Lung (tissue), 12 donors: ENCODE measurements around the gene INPP5E. TPM values are rescaled to one million over a fixed set of nuclear protein-coding genes. Genes with fewer than 3 reads are reported as not detected.

Source experiments
- ATAC-seq: fragments of 200-7000 bp; cut with Tn5 transposase; one replicate; pipeline ENCODE4 v1.9.1; 2020; ENCODE audit warnings: moderate number of reproducible peaks; ENCODE audit not compliant: insufficient read depth, low FRiP score
- DNase-seq, 3 donors: peaks; one replicate each; pipeline ENCODE4 v3.0.0-alpha.2; 2013 to 2017
- H3K27ac ChIP-seq, 2 donors: one replicate each; pipeline ENCODE4 v1.5.1; 2013; ENCODE audit warnings: mild to moderate bottlenecking in 2 of 2, moderate library complexity in 2 of 2, control low read depth in 1 of 2, inconsistent platforms in 1 of 2, low read depth in 1 of 2, low read length in 1 of 2
- H3K27me3 ChIP-seq, 3 donors: one replicate each; pipeline ENCODE4 v1.5.1; 2013; ENCODE audit warnings: low read length in 2 of 3; ENCODE audit not compliant: control insufficient read depth in 3 of 3, insufficient read depth in 3 of 3
- H3K36me3 ChIP-seq, 4 donors: one replicate each; pipeline ENCODE4 v1.5.1; 2013; ENCODE audit warnings: low read length in 4 of 4, mild to moderate bottlenecking in 1 of 4, moderate library complexity in 1 of 4; ENCODE audit not compliant: control insufficient read depth in 4 of 4, insufficient read depth in 4 of 4
- H3K4me1 ChIP-seq, 5 donors: one replicate each; pipeline ENCODE4 v1.5.1; 2013; ENCODE audit warnings: low read length in 5 of 5, mild to moderate bottlenecking in 2 of 5, moderate library complexity in 1 of 5; ENCODE audit not compliant: control insufficient read depth in 5 of 5, insufficient read depth in 5 of 5
- H3K4me3 ChIP-seq: one replicate; pipeline ENCODE4 v1.5.1; 2013; ENCODE audit warnings: mild to moderate bottlenecking, control low read depth, moderate library complexity
- H3K9ac ChIP-seq, 2 donors: one replicate each; pipeline ENCODE4 v1.5.1; 2013; ENCODE audit warnings: low read length in 2 of 2, control low read depth in 1 of 2; ENCODE audit not compliant: insufficient read depth in 1 of 2
- H3K9me3 ChIP-seq, 4 donors: one replicate each; pipeline ENCODE4 v1.5.1; 2013; ENCODE audit warnings: low read length in 3 of 4, mild to moderate bottlenecking in 1 of 4, moderate library complexity in 1 of 4; ENCODE audit not compliant: control insufficient read depth in 4 of 4, insufficient read depth in 3 of 4
- WGBS, 2 donors: extraction: QIAGEN DNeasy Blood & Tissue Kit; methylation state at CpG; one replicate each; pipeline ENCODE4 v1.1.7; 2013; 5-methylcytosine and 5-hydroxymethylcytosine counted together
- polyA plus RNA-seq, 2 donors: library from polyadenylated mRNA; stranded (reverse); fragments of 200-250 nt; gene quantifications; one replicate each; pipeline ENCODE4 v1.2.1, GENCODE V29; 2013
- total RNA-seq, 2 donors: library from RNA; depleted of rRNA in 1 of 2; stranded (reverse); fragments of >200 nt in 1 of 2; gene quantifications; one replicate each; pipeline ENCODE4 v1.2.1, GENCODE V29; 2014 to 2021
- TF ChIP-seq, protein P1 (sequence below): IDR thresholded peaks from 2 replicates; pipeline ENCODE4 v1.5.1; 2012; ENCODE audit warnings: mild to moderate bottlenecking; ENCODE audit errors: control extremely low read depth, extremely low read depth
- donor health status: control.
- donor health status: control.
- donor health status: Bipolar disorder and iron deficiency.
- donor health status: healthy.
- donor health status: DM: yes; HTN: yes; CAD: no.

INPP5E gene
- total and polyA plus RNA-seq, 4 donors, result 7.2 to 18.4 (median 8.6) TPM

DNA sequence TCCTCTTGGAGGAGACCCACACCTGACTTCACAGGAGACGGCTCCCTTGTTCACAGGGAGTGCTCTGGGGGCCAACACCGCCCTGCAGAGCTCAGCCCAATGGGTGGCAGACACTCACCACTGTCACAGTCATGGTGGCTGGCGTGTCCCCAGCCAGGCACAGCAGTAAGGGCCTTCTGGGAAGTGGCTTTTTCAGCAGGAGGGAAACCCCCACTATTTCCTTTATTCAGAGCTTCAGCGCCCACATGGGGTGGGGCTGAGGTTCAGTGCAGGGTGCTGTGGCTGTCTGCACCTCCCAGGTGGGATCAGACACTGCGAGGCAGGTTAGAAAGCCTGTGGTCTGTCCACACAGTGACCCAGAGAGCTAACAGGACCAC lies 36.1 kb downstream of the INPP5E start:
- Histone ChIP-seq H3K4me1 (peaks cover 0 to 13% (median 8%) of the 10 kb centered on the region in 5 donors), H3K27ac (no peak overlapping the region), H3K9me3 (no peaks in the 10 kb centered on the region), H3K4me3 (no peak overlapping the region), H3K27me3 (no peaks in the 10 kb centered on the region), H3K36me3 (peaks cover 0 to 29% (median 7%) of the 10 kb centered on the region in 4 donors), H3K9ac (no peak overlapping the region)
- WGBS, 2 donors, result 75 to 83% methylated on average over 5 of the region's 5 CpGs
- ATAC-seq (no peak), DNase-seq (no peak)
- TF ChIP-seq, protein P1, sequence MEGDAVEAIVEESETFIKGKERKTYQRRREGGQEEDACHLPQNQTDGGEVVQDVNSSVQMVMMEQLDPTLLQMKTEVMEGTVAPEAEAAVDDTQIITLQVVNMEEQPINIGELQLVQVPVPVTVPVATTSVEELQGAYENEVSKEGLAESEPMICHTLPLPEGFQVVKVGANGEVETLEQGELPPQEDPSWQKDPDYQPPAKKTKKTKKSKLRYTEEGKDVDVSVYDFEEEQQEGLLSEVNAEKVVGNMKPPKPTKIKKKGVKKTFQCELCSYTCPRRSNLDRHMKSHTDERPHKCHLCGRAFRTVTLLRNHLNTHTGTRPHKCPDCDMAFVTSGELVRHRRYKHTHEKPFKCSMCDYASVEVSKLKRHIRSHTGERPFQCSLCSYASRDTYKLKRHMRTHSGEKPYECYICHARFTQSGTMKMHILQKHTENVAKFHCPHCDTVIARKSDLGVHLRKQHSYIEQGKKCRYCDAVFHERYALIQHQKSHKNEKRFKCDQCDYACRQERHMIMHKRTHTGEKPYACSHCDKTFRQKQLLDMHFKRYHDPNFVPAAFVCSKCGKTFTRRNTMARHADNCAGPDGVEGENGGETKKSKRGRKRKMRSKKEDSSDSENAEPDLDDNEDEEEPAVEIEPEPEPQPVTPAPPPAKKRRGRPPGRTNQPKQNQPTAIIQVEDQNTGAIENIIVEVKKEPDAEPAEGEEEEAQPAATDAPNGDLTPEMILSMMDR, result no peak

DNA sequence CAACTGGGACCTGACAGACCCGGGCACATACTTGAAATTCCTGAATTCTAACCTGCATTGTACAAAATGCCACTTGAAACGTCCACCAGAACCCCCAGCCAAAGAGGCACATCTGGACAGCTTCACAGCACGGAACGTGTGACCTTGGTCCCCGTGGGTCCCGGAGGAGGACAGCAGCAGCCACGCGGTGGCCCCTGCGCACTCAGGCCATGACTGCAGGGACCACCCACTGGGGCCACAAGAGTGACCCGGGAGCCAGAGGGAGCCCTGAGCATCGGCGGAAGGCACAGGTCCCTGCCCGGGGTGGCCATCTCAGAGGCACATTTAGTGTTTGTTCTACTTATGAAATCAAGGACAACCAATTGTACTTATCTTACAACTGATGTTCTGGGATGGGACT lies 37.6 kb downstream of the INPP5E start:
- Histone ChIP-seq H3K27me3 (no peaks in the 10 kb centered on the region), H3K9ac (no peak overlapping the region), H3K4me1 (peaks cover 0 to 15% (median 8%) of the 10 kb centered on the region in 5 donors), H3K36me3 (peaks cover 0 to 27% (median 6%) of the 10 kb centered on the region in 4 donors), H3K9me3 (no peaks in the 10 kb centered on the region), H3K27ac (no peak overlapping the region), H3K4me3 (no peak overlapping the region)
- TF ChIP-seq, protein P1, result no peak
- ATAC-seq (no peak), DNase-seq (no peak)
- WGBS, 2 donors, result 78 to 89% methylated on average over 13 of the region's 13 CpGs

DNA sequence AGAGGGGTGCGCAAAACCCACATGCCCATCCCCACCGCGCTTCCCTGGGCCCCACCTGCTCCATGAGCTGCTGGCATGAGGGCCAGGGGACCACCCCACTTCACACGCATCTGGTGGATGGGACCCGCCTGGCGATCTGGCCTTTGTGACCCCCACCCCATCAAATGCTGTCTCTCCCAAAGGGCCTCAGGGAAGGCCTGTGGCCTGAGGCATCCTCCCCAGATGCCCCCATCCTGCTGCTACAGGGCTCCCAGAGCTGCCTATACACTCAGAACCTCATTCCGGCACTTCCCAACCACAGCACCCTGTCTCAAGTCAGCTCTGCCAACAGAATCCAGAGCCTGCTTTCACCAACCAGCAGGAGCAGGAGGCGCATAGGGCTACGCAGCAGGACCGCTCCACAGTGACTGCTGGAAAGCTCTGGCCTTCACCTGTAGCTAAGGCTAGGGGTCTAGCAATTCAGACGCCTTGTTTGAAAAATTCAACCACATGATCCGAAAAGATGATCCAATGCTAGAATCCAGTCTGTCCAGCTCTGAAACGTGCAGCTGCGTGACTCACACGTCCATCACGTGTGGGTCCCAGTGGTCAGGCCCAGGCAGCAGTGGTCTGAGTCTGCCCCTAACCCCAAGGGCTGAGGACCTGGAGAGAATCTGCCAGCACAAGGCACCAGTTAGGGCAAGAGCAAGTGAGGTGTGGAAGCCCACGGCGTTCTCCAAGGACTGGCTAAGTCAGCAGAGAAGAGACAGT lies 38.3 kb downstream of the INPP5E start:
- DNase-seq, result no peak
- no peak overlapping the region for H3K4me3 ChIP-seq
- TF ChIP-seq, protein P1, result no peak
- no peaks in the 10 kb centered on the region for H3K9me3 ChIP-seq
- no peak overlapping the region for H3K9ac ChIP-seq
- 94 to 97% methylated on average over 18 of the region's 18 CpGs for WGBS, 2 donors
- no peak for ATAC-seq
- no peaks in the 10 kb centered on the region for H3K27me3 ChIP-seq
- H3K4me1 ChIP-seq, result peaks cover 0 to 15% (median 8%) of the 10 kb centered on the region in 5 donors
- peaks cover 0 to 29% (median 8%) of the 10 kb centered on the region in 4 donors for H3K36me3 ChIP-seq
- H3K27ac ChIP-seq, result no peak overlapping the region
